Upper lobe of left lung (tissue), 4 donors: Measurements from ENCODE around the gene ATXN1.

Experiments
- EP300 ChIP-seq, 4 donors: sonication (generic); formaldehyde crosslinking; IDR thresholded peaks; one replicate each; pipeline ENCODE4 v1.5.1; 2017; ENCODE audit warnings: antibody characterized with exemption in 4 of 4, control low read depth in 2 of 4
- POLR2AphosphoS5 ChIP-seq, 2 donors: sonication (generic); formaldehyde crosslinking; IDR thresholded peaks; one replicate each; pipeline ENCODE4 v1.5.1; 2017; ENCODE audit warnings: antibody characterized with exemption in 2 of 2
- TF ChIP-seq, protein P1 (sequence below), 6 experiments: fragments of 450-650 bp in 4 of 6; fragments of 200-600 bp in 2 of 6; sonication (generic) in 2 of 6; IDR thresholded peaks; one replicate each; pipeline ENCODE4 v1.5.1; 2016 to 2019; ENCODE audit warnings: antibody characterized with exemption in 6 of 6

- TF ChIP-seq, protein P1, sequence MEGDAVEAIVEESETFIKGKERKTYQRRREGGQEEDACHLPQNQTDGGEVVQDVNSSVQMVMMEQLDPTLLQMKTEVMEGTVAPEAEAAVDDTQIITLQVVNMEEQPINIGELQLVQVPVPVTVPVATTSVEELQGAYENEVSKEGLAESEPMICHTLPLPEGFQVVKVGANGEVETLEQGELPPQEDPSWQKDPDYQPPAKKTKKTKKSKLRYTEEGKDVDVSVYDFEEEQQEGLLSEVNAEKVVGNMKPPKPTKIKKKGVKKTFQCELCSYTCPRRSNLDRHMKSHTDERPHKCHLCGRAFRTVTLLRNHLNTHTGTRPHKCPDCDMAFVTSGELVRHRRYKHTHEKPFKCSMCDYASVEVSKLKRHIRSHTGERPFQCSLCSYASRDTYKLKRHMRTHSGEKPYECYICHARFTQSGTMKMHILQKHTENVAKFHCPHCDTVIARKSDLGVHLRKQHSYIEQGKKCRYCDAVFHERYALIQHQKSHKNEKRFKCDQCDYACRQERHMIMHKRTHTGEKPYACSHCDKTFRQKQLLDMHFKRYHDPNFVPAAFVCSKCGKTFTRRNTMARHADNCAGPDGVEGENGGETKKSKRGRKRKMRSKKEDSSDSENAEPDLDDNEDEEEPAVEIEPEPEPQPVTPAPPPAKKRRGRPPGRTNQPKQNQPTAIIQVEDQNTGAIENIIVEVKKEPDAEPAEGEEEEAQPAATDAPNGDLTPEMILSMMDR (IDR thresholded peaks at IDR 0.05), result no peak
- TF ChIP-seq EP300 (IDR thresholded peaks at IDR 0.05) (no peak), POLR2AphosphoS5 (IDR thresholded peaks at IDR 0.05) (no peak)
Measured at GRCh38 chr6:16321826-16322225, 439.4 kb downstream of the ATXN1 start.
